GM12878 (cell line): Measurements from ENCODE around the gene GABRB2. TPM values are rescaled to one million over a fixed set of nuclear protein-coding genes. Genes with fewer than 3 reads are reported as not detected.

Experiments used
- BHLHE40 ChIP-seq, 2 experiments: fragments of 450-650 bp in 1 of 2; IDR thresholded peaks; 2 replicates each; pipeline ENCODE4 v1.6.1; 2011 to 2017; ENCODE audit warnings: low read depth in 2 of 2, borderline replicate concordance in 1 of 2, improper control_type of control experiment in 1 of 2, low read length in 1 of 2, mild to moderate bottlenecking in 1 of 2
- BMI1 ChIP-seq: fragments of 450-650 bp; IDR thresholded peaks from 2 replicates; pipeline ENCODE4 v1.6.1; 2016; ENCODE audit warnings: mild to moderate bottlenecking, moderate library complexity, borderline replicate concordance
- EGR1 ChIP-seq, 2 experiments: IDR thresholded peaks; 1 replicate in 1 of 2; 2 replicates in 1 of 2; pipeline ENCODE4 v1.6.1; 2011 to 2012; ENCODE audit warnings: low read depth in 2 of 2, low read length in 2 of 2, borderline replicate concordance in 1 of 2, mild to moderate bottlenecking in 1 of 2, moderate library complexity in 1 of 2
- ETV6 ChIP-seq, 2 experiments: fragments of 450-650 bp in 1 of 2; IDR thresholded peaks in 1 of 2; conservative IDR thresholded peaks in 1 of 2; 2 replicates each; pipeline ENCODE4 v1.6.1; 2014; ENCODE audit warnings: antibody characterized with exemption in 1 of 2, borderline replicate concordance in 1 of 2, low read depth in 1 of 2, mild to moderate bottlenecking in 1 of 2, moderate library complexity in 1 of 2
- HDAC2 ChIP-seq: fragments of 200-600 bp; sonication (generic); IDR thresholded peaks from 2 replicates; pipeline ENCODE4 v1.6.1; 2017
- HSF1 ChIP-seq: fragments of 150-350 bp; IDR thresholded peaks from 2 replicates; pipeline ENCODE4 v1.6.1; 2014; ENCODE audit warnings: mild to moderate bottlenecking, low read depth, low read length
- IKZF1 ChIP-seq: fragments of 450-650 bp; conservative IDR thresholded peaks from 2 replicates; pipeline ENCODE4 v1.6.1; 2017; ENCODE audit warnings: antibody characterized with exemption, mild to moderate bottlenecking
- JUND ChIP-seq: IDR thresholded peaks from 2 replicates; pipeline ENCODE4 v1.6.1; 2012; ENCODE audit warnings: low read depth, mild to moderate bottlenecking, low read length, improper control_type of control experiment, moderate library complexity
- KAT2A ChIP-seq: conservative IDR thresholded peaks from 2 replicates; pipeline ENCODE4 v1.6.1; 2011; ENCODE audit warnings: low read depth, low read length; ENCODE audit not compliant: control insufficient read depth
- KLF5 ChIP-seq: fragments of 450-650 bp; IDR thresholded peaks from 2 replicates; pipeline ENCODE4 v1.6.1; 2014; ENCODE audit warnings: mild to moderate bottlenecking; ENCODE audit not compliant: partially characterized antibody
- LARP7 ChIP-seq: fragments of 450-650 bp; IDR thresholded peaks from 2 replicates; pipeline ENCODE4 v1.6.1; 2017; ENCODE audit warnings: mild to moderate bottlenecking
- MAX ChIP-seq: IDR thresholded peaks from 2 replicates; pipeline ENCODE4 v1.6.1; 2012; ENCODE audit warnings: low read depth, low read length, improper control_type of control experiment
- MXI1 ChIP-seq: fragments of 150-350 bp; IDR thresholded peaks from 2 replicates; pipeline ENCODE4 v1.6.1; 2011; ENCODE audit warnings: low read depth, mild to moderate bottlenecking, inconsistent platforms, low read length, improper control_type of control experiment
- NFXL1 ChIP-seq: fragments of 450-650 bp; IDR thresholded peaks from 2 replicates; pipeline ENCODE4 v1.6.1; 2017; ENCODE audit warnings: antibody characterized with exemption, mild to moderate bottlenecking, borderline replicate concordance
- NR2C2 ChIP-seq: IDR thresholded peaks from 2 replicates; pipeline ENCODE4 v1.6.1; 2011; ENCODE audit warnings: borderline replicate concordance, low read depth; ENCODE audit not compliant: control insufficient read depth, insufficient read length
- NR2F1 ChIP-seq: fragments of 450-650 bp; conservative IDR thresholded peaks from 2 replicates; pipeline ENCODE4 v1.6.1; 2017; ENCODE audit warnings: mild to moderate bottlenecking
- NRF1 ChIP-seq: conservative IDR thresholded peaks from 2 replicates; pipeline ENCODE4 v1.6.1; 2011; ENCODE audit warnings: mild to moderate bottlenecking, low read depth, low read length, improper control_type of control experiment
- POLR2AphosphoS2 ChIP-seq: IDR thresholded peaks from 2 replicates; pipeline ENCODE4 v1.6.1; 2011; ENCODE audit warnings: low read depth, mild to moderate bottlenecking, low read length, improper control_type of control experiment, moderate library complexity
- SIX5 ChIP-seq: IDR thresholded peaks from 2 replicates; pipeline ENCODE4 v1.6.1; 2011; ENCODE audit warnings: mild to moderate bottlenecking, low read depth, low read length, moderate library complexity; ENCODE audit not compliant: severe bottlenecking
- STAT3 ChIP-seq: IDR thresholded peaks from 2 replicates; pipeline ENCODE4 v1.6.1; 2011; ENCODE audit warnings: low read depth, low read length, improper control_type of control experiment
- SUPT20H ChIP-seq: IDR thresholded peaks from 2 replicates; pipeline ENCODE4 v1.6.1; 2011; ENCODE audit warnings: low read depth, mild to moderate bottlenecking, low read length, moderate library complexity, borderline replicate concordance; ENCODE audit not compliant: control insufficient read depth
- TCF3 ChIP-seq: IDR thresholded peaks from 2 replicates; pipeline ENCODE4 v1.6.1; 2012; ENCODE audit warnings: low read depth, mild to moderate bottlenecking, low read length, borderline replicate concordance; ENCODE audit not compliant: insufficient read depth
- WRNIP1 ChIP-seq: IDR thresholded peaks from 2 replicates; pipeline ENCODE4 v1.6.1; 2011; ENCODE audit warnings: low read depth, low read length, improper control_type of control experiment, borderline replicate concordance
- ZNF217 ChIP-seq: fragments of 450-650 bp; IDR thresholded peaks from 2 replicates; pipeline ENCODE4 v1.6.1; 2017; ENCODE audit warnings: antibody characterized with exemption, mild to moderate bottlenecking
- ZNF384 ChIP-seq: IDR thresholded peaks from 2 replicates; pipeline ENCODE4 v1.6.1; 2012; ENCODE audit warnings: low read depth, mild to moderate bottlenecking, low read length, improper control_type of control experiment, borderline replicate concordance
- ZNF622 ChIP-seq: fragments of 450-650 bp; IDR thresholded peaks from 2 replicates; pipeline ENCODE4 v1.6.1; 2017; ENCODE audit warnings: mild to moderate bottlenecking, inconsistent platforms
- polyA plus RNA-seq, 11 experiments: library from polyadenylated mRNA; depleted of rRNA in 4 of 11; unstranded in 6 of 11; stranded (reverse) in 5 of 11; fragments of >200 nt; fragmentation: Nextera tagmentation in 4 of 11; fragmentation: Illumina TruSeq in 1 of 11; extraction: Ambion mirVana in 4 of 11; extraction: Trizol in 1 of 11; gene quantifications; 1 replicate in 1 of 11; 2 replicates in 10 of 11; pipeline versions ENCODE4 v1.2.1 to v1.2.3, GENCODE V29; 2011 to 2016; ENCODE audit warnings: inconsistent platforms in 2 of 11, missing spikeins in 2 of 11, low read depth in 1 of 11
- total RNA-seq, 4 experiments: library from RNA; depleted of rRNA in 3 of 4; stranded (reverse); fragments of >200 nt in 3 of 4; fragmentation: Illumina TruSeq in 1 of 4; extraction: Trizol in 1 of 4; gene quantifications; 2 replicates each; pipeline versions ENCODE4 v1.2.1 to v1.2.3, GENCODE V29; 2013 to 2021
- TF ChIP-seq, protein P1 (sequence below): fragments of 450-650 bp; IDR thresholded peaks from 2 replicates; pipeline ENCODE4 v1.6.1; 2017; ENCODE audit warnings: low read depth, mild to moderate bottlenecking, moderate library complexity

Gene GABRB2
- total and polyA plus RNA-seq, 10 of the 15 experiments (the other 5 are each of a cell fraction or from before 2014, with no cell fraction given): 0.12 to 0.85 (median 0.43) TPM

DNA sequence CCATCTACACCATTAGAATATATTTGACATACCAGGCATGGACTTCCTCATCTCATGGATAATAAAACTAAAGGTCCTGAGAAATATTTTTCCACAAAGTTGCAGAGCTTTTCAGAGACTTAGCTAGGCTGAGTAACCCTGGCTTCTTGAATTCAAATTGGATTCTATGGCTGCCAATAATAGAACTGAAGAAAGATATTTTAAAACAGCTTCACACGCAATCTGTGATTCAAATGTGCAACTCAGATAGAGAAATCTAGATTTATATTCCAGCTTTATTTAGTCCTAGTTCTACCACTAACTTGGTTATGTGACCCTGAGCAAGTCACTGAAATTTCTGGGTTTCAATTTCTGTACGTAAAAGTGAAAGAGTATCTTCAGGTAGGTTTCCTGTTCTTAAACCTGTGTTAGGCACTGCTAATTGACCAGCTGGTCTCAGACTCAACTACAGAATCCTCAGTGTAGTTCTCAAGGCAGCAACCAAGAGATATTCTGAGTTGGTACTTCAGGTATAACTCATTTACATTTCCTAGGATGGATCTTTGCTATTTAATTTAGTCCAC lies 235.3 kb downstream of the GABRB2 start (continued):
- TF ChIP-seq STAT3 (0 out of 2 replicates have a peak, but pooled peaks have one; percentile 20), HSF1 (no peak), NRF1 (no peak), SIX5 (no peak), ETV6 (conservative IDR thresholded peaks at IDR 0.05 in 1 of 2, IDR thresholded peaks at IDR 0.05 in 1 of 2; ENCODE audit: borderline replicate concordance in 1 of 2, low read depth in 1 of 2) (peak in 1 of 2 experiments; percentile 38; a peak in 1 of 4 replicates), MXI1 (no peak), IKZF1 (no peak), ZNF217 (0 out of 2 replicates have a peak, but pooled peaks have one; percentile 24), EGR1 (IDR thresholded peaks at IDR 0.05; ENCODE audit: borderline replicate concordance in 1 of 2, low read depth in 2 of 2, low read length in 2 of 2) (no peak), MAX (no peak), KLF5 (no peak), SUPT20H (no peak), POLR2AphosphoS2 (no peak), NFXL1 (no peak), BMI1 (no peak), WRNIP1 (no peak), BHLHE40 (IDR thresholded peaks at IDR 0.05; ENCODE audit: borderline replicate concordance in 1 of 2, low read depth in 2 of 2, low read length in 1 of 2) (peak in 1 of 2 experiments; percentile 20; a peak in 1 of 4 replicates), KAT2A (no peak), LARP7 (no peak), HDAC2 (no peak), NR2C2 (no peak), TCF3 (peak; percentile 82; the same call in 1 of the 2 replicates), NR2F1 (no peak), JUND (no peak), ZNF384 (no peak), ZNF622 (no peak)
- TF ChIP-seq, protein P1, sequence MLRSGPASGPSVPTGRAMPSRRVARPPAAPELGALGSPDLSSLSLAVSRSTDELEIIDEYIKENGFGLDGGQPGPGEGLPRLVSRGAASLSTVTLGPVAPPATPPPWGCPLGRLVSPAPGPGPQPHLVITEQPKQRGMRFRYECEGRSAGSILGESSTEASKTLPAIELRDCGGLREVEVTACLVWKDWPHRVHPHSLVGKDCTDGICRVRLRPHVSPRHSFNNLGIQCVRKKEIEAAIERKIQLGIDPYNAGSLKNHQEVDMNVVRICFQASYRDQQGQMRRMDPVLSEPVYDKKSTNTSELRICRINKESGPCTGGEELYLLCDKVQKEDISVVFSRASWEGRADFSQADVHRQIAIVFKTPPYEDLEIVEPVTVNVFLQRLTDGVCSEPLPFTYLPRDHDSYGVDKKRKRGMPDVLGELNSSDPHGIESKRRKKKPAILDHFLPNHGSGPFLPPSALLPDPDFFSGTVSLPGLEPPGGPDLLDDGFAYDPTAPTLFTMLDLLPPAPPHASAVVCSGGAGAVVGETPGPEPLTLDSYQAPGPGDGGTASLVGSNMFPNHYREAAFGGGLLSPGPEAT: no peak
